Stimulated activated CD4-positive, alpha-beta T cell treated with anti-CD3 and anti-CD28 coated beads, Interleukin-12 subunit alpha, Interleukin-12 subunit beta, amount 100 ng/mL, for 24 hours (primary cell): ENCODE measurements around the gene METTL15.
"Not testable (repeated sequence)": the region's sequence is repeated elsewhere in the genome, so short reads cannot be mapped to it uniquely, and the experiment has no call there.

Experiments used
- DNase-seq, 2 experiments: peaks; one replicate each; pipeline ENCODE4 v3.0.0-alpha.2; 2020; ENCODE audit warnings: low read depth in 2 of 2

The METTL15 gene

DNA sequence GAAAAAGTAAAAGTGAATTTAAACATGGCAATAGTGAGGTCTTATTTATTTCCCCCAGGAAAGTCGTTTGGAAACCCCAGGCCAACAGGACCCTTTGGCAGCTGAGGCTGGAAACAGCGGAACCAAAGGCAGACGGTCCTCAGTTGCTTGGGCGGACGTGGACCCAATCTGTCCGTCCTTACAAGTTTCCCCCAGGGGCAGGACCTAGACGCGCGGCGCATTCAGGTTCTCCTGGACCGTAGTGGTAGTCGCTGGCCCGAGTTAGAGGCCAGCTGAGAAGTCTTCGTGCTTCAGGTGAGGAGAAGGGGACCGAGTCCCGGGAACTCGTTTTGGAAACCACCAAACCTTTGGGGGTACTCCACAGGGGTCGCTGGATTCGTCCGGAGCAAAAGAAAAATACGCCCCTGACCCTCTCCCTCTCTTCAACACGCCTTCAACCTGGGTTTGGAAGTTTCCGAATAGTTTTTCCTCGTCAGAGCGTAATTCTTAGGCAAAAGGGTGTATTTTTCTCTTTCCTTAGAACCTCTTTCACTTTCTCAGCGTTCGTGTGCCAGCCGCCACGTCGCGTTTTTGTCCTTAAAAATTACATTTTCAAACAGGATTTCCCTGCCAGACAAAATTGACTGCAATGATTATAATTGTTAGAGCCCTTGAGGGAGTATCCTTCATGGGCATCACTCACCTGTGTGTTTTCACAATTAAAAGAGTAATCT is 2.1 kb downstream of the METTL15 start:
- peak; percentile 24 to 52 for DNase-seq

DNA sequence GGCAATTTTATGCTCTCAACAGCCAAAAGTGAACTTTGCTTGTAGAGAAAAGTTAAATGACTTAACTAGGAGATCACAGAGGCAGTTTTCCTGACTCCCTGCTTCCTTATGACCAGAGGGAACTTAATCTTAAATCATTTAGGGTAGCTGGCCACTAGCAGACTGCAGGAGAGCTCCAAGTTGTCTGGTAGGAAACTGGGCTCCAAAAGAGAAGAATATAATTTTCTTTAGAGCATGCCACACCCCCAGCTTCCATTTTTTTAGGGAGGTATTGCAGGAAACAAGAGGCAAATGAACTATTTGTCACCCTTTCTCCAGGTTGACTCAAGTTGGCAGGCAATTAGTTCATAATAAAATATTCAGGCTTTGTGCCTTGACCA is 2.6 kb downstream of the METTL15 start:
- DNase-seq = no peak

DNA sequence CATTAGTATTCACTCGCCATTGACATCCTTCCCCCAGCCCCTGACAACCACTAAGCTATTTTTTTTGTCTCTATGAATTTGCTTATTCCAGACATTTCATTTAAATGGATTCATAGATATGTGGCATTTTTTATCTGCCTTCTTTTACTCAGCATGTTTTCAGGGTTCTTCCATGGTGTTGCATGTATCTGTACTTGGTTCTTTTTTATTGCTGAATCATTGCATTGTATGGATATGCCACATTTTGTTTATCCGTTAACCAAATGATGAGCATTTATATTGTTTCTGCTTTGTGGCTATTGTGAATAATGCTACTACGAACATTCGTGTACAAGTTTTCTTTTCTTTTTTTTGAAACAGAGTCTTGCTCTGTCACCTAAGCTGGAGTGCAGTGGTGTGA is 5.9 kb downstream of the METTL15 start:
- DNase-seq = no peak

DNA sequence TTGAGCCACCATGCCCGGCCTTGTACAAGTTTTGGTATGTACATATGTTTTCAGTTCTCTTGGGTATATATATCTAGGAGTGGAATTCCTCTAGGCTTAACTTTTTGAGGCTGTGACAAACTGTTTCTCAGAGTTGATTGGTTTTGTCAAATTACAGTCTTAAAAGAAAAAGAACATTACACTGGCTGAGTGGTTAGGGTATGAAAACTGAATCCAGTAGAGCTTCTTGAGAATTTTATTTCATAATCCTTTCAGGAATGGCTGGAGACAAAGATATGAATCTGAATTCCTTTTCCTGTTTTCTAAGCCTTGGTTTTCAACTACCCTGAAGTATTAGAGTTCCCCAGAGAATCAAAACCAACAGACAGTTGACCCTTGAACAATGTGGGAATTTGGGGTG is 6.5 kb downstream of the METTL15 start:
- no peak for DNase-seq

DNA sequence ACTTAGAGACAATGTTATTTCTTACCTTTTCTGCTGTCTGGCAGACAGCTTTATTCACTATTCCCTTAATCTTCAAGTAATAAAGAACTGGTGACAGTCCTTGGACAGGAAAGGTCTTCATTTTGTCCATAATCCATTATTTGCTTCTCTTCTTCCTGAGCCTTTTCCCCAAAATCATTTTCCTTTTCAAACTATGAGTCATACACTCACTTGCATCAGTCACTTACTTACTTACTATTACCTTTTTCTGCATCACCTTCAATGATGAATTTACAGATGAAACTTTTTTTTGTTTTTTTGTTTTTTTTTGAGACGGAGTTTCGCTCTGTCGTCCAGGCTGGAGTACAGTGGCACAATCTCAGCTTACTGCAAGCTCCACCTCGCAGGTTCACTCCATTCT is 9.5 kb downstream of the METTL15 start:
- DNase-seq = no peak

DNA sequence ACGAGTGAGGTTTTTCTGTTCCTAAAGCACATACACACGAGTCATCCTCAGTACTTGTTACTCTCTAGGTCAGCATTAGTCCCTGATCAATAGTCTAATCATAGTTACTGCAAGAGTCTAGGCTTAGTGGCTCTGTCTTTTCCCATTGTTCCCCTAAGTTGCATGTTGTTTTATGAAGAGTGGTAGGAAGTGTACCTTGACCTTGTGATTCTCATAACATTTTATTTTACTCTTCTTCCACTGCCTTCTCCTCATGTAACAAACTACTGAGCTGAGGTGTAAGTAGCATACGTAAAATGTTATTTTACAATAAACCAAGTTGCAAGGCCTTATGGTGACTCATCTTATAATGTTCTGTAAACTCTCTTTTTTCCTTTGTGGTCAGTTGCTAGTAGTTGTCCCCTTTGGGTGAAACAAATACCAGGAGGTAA is 15.0 kb downstream of the METTL15 start:
- no peak for DNase-seq

DNA sequence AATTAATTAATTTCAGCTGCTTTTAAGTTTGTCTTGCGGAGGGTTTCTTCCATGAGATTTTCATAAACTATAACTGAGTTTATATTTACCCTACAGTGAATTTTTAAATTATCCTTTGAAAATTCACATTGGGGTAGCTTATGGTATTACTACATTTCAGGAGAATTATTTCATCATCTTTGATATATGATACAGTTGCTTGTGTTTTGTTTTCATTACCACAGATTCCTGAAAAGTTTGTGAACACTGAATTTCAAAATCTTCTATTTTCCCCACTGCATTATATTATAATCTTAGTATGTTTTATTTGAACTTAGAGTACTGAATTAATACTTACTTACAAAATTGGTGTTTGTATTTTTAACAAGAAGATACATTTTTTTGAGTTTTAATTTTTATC is 24.4 kb downstream of the METTL15 start:
- no peak for DNase-seq

DNA sequence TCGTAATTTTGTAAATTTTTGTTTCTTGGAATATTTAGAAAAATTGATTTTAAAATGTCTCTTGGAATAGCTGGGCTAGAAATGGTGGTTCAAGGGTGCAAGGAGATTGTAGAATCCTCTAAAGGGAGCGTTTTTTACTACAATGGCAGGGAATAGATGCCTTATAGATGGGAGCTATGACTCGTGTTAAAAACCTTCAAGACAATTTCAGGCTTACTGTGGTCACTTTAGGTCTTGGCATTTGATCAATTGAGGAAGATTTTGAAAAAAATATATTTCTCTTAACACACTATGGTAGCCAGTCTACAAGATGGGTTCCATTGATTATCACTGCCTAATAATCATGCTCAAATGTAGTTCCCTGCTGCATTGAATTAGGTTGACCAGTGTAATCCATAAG is 25.0 kb downstream of the METTL15 start:
- no peak for DNase-seq

DNA sequence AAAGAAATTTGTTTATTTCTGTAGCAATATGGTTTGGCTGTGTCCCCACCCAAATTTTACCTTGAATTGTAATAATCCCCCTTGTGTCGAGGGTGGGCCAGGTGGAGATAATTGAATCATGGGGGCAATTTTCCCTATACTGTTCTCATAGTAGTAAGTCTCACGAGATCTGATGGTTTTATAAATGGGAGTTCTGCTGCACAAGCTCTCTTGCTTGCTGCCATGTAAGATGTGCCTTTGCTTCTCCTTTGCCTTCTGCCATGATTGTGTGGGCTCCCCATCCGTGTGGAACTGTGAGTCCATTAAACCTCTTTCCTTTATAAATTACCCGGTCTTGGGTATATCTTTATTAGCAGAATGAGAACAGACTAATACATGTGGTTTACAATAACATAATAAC is 28.0 kb downstream of the METTL15 start:
- not testable (repeated sequence) for DNase-seq

DNA sequence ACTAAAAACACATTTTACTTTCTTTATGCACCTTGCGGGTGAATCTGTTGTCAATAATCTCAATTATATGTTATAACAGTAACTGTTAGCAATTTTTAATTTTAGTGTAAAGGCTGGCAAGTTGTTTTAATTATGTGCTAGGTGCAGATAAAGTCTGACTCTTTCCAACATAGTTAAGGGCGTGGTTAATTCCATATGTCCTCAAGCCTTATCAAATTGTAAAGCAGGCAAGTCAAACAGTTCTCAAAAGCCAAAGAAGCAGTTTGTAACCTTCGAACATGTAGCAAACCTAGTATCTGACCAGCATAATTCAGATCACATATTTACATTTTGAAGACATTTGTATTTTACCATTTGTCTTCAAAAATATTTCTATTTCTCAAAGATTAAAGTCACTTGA is 29.2 kb downstream of the METTL15 start:
- no peak for DNase-seq

DNA sequence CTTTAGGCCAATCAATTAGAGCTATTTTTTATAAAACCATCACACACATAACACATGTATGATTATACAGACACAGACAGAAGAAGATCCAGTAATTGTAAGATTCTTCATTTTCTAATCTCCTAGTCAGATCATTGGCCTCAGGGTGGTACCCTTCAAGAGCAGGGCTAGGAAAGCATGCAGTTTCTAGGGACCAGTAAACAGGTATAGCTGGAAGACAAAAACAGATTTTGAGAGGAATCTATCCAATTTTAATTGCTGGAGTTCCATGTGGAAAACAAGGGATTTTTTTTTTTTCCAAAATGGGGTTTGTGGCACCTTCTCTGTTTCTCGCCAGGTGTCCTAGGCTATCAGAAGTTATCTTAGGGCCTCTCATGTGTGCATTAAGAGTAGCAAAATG is 29.6 kb downstream of the METTL15 start:
- DNase-seq = no peak

DNA sequence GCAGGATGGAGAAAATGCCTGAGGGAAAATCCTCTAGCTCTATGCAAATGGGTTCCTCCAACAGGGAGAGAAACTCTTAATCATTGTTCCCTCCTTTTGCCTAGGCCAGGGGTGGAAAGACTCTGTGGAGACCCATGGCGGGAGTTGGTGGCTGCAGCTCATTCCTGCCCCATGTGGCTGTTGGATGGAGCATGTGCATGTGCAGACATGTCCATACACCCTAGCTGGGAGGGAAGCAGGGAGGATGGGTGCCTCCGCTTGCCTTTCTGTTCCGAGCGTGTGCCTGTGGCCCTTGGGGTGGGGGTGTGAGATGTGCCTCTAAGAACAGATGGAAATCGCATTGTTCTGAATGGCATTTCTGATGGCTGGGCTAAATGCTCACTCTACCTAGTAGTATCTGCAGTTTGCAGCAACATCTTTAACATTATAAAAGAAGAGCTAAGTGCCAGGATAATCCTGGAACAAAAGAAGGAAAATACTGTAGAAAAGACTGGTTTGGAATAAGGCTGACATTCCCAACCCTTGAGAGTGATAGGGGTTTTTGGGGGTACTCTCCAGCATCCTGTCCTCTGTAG is 31.7 kb downstream of the METTL15 start:
- no peak for DNase-seq

DNA sequence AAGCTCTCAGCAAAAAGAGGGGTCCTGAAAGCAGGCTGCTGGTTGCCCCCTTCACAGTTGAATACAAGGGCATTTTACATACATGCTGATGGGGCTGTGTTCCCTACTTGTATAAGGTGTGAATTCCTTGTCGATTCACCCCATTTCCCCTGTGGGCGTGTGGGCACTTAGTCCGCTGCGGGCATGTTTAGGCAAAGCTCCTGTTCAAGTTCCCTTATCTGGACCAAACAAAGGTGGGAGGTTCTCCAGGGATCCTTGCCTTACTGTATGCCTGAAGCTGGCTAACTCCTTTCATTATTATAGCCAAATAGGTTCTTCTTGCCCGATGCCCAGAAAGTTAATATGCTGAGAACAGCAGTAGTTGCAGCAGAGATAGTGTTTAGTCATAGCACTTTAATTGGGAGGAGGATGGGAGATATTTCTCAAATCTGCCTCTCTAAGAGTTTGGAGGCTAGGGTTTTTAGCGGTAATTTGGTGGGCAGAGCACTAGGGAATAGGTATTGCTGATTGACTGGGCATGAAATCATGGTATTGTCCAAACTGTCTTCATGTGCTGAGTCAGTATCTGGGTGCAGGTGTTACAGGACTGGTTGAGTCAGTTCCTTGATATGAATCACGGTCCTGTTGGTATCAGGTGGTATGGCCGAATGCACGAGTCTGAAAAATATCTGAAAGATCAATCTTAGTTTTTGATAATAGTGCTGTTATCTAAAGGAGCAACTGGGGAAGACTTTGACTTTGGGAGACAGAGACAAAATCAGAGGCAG is 32.7 kb downstream of the METTL15 start:
- DNase-seq = no peak

DNA sequence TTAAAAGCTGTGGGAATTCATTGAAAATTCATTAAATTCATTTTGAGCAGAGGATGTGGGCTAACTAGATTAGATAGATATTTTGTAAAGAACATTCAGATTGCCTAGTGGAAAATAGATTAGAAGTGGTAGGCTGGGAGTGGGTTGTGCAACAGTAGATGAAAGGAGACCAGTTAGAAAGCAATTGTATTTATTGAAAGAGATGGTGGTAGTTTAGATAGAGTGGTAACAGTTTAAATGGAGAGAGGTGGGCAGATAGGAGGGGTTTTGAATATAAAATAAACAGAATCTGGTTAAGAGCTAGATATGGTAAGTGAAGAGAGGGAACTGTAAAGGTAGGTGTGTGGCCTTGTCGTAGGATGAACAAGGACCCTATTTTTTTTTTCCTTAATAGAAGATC is 34.5 kb downstream of the METTL15 start:
- no peak for DNase-seq

DNA sequence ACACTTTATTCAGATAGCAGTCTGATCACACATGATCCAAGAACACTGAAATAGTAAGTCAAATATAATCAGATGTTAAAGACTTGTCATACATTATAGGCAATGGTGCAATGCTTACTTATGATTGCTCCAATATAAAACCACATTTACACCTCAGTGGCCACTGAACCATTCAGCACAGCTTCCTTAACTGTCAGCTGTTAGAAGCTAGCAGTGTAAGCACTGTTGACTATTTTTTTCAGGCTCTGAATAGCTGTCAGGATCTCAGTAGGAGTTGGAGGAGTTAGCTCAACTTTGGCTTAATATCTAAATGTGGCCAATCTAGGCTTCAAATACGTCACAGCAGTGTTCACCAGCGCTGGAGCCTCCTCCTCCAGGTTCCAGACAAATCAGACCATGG is 36.6 kb downstream of the METTL15 start:
- DNase-seq = no peak

DNA sequence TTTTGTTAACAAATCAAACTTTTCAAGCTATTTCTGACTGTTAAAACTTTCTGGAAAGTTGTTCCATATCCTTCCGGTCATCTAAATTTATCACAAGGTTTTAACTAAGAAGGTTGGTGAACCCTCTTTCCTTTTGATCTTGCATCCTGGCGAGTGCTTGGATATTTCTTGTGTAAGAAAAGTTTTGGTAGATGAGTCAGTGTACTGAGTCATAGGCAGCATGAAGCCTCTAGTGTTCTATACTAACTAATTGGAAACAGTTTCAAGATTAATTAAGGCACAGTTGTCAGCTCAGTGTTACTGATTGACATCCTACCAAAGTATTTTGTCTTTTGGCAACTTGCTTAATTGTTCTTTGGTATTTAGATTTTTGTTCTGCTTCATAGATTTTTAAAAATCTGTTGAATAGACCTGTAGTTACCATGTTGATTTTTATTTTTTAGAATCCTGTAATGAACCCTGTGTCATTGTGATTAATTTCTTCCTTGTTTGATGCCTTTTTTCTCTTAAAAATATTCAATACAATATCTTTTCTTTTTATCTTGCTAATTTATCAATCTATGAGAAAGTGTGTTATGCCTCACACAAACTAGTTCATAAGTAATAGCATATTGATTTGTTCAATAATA is 38.0 kb downstream of the METTL15 start:
- DNase-seq = no peak

DNA sequence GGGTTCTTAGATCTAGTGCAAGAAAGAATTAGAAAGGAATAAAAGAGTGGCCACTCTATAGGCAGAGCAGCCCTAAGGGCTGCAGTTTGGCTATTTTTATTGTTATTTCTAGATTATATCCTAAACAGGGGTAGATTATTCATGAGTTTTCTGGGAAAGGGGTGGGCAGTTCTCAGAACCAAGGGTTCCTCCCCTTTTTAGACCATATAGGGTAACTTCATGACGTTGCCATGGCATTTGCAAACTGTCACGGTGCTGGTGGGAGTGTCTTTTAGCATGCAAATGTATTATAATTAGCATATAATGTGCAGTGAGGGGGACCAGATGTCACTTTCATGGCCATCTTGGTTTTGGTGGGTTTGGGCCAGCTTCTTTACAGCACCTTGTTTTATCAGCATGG is 44.6 kb downstream of the METTL15 start:
- DNase-seq = no peak

DNA sequence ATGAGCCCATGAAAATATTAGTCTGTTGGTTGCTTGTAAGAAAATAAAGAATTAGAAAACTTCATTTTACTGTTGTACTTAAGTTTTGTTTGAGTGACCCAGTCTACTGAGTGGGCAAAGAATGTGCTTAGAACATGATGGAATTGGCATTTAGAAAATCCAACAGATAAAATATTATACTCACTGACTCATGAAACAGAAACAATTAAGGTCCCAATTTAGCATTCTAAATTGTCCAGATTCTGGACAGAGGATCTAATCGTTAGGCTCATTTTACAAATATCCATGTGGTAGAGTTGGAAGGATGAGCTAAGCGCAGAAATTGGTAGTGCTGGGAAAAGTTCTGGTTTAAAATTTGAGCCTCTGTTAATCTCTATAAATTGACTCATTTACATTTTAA is 45.4 kb downstream of the METTL15 start:
- DNase-seq = no peak

DNA sequence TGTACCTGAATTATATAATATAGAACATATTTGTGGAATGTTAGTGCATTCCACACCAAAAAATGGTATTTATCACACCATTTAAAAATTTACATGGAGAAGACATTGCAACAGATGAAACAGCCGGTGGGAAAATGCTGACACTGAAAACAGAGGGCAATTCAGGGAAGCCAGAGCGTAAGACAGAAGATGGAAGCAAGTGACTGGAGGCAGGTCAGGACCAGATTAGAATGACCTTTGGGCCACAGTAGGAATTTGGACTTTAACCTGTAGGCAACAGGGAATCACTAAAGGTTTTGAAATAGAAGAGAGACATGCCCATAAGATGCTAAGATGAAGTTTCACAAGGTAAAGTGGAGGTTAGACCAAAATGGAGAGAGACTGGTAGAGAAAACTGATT is 60.5 kb downstream of the METTL15 start:
- no peak for DNase-seq

DNA sequence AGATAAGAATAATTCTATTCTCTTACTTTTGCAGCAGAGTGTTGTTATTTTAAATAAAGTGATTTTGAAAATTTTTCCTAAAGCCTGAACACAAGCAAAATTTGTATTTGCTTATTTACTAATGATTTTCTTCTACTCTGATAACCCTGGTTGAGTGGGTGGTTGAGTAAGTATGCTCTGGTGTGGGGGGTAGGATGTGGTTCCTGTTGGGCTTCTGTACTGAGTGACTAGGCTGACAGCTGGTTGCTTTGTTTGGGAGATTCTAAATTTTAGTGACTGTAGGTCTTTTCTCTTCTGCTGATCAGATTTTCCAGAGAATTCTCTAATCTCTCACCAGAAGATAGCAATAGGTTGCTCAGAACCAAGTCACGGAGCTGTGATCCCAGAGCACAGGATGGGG is 61.6 kb downstream of the METTL15 start:
- DNase-seq = no peak

DNA sequence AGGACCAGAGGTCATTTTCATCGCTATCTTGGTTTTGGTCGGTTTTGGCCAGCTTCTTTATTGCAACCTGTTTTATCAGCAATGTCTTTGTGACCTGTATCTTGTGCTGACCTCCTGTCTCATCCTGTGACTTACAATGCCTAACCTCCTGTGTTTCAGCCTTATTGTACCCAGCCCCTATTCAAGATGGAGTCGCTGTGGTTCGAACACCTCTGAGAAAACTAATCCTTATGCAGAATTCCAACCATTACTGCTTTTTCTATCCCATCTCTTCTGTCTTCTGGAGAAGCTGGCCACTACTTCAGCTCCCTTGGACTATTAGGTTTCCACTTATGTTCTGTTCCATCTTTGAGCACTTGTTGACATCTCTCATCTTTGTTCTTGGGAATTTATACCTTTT is 62.6 kb downstream of the METTL15 start:
- no peak for DNase-seq

DNA sequence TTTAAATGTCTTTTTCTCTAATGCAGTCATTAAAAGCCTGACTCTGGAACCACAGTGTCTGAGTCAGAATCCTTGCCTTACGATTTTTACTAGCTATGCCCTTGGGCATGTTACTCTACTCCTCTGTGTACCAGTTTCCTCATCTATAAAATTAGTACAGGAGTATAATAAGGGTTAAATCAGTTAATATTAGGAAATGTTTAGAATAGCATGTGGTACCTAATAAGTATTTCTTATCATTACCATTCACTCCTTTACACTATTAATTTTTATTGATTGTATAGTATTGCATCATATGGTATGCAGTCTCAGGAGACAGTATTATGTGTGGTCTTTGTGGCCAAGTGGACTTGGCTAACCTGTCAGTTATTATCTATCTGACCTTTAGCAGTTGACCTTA is 68.2 kb downstream of the METTL15 start:
- no peak for DNase-seq

DNA sequence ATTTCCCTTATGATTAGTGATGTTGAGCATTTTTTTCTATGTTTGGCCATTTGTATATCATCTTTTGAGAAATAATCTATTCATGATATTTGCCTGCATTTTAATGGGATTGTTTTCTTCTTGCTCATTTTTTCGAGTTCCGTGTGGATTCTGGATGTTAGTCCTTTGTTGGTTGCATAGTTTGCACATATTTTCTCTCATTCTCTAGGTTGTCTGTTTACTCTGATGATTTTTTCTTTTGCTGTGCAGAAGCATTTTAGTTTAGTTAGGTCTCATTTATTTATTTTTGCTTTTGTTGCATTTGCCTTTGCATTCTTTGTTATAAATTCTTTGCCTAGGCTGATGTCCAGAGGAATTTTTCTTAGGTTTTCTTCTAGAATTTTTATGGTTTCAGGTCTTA is 87.3 kb downstream of the METTL15 start:
- no peak for DNase-seq
